ENCODE data around the gene GOLGA6A.
"Not testable (repeated sequence)": the region's sequence is repeated elsewhere in the genome, so short reads cannot be mapped to it uniquely, and the experiment has no call there.

Gene GOLGA6A

DNA sequence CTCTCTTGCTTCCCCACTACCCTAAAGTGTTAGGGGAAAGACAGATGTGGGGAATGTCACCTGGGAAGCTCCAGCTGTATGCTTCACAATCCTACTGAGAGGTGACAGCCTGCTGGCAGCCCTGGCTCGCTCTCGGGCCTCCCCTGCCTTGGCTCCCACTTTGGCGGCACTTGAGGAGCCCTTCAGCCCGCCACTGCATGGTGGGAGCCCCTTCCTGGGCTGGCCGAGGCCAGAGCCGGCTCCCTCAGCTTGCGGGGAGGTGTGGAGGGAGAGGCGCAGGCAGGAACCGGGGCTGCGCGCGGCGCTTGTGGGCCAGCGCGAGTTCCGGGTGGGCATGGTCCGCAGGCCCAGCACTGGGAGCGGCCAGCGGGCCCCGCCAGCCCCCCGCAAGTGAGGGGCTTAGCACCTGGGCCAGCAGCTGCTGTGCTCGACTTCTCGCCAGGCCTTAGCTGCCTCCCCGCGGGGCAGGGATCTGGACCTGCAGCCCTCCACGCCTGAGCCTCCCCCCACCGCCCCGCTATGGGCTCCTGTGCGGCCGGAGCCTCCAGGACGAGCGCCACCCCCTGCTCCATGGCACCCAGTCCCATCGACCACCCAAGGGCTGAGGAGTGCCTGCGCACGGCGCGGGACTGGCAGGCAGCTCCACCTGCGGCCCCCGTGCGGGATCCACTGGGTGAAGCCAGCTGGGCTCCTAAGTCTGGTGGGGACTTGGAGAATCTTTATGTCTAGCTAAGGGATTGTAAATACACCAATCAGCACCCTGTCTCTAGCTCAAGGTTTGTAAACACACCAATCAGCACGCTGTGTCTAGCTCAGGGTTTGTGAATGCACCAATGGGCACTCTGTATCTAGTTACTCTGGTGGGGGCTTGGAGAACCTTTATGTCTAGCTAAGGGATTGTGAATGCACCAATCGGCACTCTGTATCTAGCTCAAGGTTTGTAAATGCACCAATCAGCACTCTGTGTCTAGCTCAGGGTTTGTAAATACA lies 29.8 kb downstream of the GOLGA6A start:
- not testable (repeated sequence) for DNase-seq

DNA sequence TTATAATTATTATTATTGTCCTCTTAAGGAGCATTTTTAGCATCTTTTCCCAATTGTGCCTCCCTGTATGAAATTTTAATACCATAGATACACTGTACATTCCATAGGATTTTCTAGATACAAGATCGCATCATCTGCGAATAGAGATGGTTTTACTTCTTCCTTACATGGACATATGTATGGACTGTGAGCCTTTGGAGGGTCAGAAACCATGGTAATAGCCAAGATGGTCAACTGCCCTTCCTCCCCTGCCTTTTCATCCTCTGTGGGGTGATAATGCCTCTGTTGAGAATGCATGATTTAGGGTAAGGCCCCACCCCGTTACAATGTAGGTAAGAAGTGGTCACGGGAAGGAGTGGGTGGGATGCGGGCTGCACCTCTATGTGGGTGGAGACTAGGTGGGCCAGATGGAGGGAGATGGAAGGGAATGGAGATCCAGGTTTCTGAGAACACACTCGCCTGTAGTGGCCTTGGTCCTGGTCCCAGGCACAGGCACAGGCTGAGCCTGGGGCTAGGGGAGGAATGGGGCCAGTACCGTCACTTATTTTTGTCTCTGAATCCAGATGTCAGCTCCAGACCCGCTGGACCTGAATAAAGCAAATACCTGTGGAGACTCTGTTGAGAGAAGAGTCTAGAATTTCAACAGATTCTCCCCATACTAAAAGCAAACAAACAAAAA lies 31.7 kb downstream of the GOLGA6A start:
- DNase-seq: no peak

- no peak for DNase-seq
Measured at GRCh38 chr15:74050127-74050526, 32.2 kb downstream of the GOLGA6A start.

GRCh38 chr15:74046275-74046674 lies 36.1 kb downstream of the GOLGA6A start:
- DNase-seq: no peak

DNA sequence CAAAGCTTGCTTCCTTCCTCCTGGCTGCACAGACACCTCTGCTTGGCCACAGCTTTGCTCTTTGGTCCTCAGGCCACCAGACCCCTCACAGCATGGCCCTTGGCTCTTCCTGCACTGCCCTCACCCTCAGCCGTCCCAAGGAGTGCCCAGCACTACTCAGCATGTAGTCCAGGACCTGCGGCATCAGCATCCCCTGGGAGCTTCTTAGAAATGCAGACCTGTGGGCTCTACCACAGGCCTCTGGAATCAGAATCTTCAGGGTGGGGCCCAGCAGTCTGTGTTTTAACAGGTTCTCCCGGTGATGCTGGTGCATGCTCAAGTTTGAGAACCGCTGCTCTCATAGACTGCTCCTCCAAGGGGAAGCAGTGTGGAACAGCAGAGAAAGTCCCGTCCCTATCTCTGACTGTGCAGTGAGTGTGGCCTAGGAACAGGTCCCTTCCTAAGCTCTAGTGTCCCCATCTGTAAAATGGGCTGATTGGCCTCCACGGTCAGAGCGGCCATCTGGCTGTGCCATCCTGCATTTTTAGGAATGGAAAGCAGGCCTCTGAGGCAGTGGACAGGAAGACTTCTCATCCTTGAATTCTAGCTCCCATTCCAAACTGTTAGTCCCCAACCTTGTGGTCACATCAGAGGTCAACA lies 36.6 kb downstream of the GOLGA6A start:
- no peak for DNase-seq

- no peak for DNase-seq
Measured at GRCh38 chr15:74045184-74045583, 37.2 kb downstream of the GOLGA6A start.

DNA sequence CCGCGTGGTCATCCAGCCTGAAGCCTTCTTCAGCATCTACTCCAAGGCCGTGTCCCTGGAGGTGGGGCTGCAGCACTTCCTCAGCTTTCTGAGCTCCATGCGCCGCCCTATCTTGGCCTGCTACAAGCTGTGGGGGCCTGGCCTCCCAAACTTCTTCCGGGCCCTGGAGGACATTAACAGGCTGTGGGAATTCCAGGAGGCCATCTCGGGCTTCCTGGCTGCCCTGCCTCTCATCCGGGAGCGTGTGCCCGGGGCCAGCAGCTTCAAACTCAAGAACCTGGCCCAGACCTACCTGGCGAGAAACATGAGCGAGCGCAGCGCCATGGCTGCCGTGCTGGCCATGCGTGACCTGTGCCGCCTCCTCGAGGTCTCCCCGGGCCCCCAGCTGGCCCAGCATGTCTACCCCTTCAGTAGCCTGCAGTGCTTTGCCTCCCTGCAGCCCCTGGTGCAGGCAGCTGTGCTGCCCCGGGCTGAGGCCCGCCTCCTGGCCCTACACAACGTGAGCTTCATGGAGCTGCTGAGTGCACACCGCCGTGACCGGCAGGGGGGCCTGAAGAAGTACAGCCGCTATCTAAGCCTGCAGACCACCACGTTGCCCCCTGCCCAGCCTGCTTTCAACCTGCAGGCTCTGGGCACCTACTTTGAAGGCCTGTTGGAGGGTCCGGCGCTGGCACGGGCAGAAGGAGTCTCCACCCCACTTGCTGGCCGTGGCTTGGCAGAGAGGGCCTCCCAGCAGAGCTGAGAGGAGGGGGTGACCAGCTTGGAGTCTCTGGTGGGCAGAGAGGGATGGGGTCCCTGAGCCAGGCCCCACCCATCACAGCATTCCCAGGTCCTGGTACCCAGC lies 37.9 kb downstream of the GOLGA6A start:
- DNase-seq: no peak

GRCh38 chr15:74043425-74044266 lies 38.7 kb downstream of the GOLGA6A start:
- no peak for DNase-seq

- DNase-seq: no peak
Measured at GRCh38 chr15:74042603-74043424, 39.5 kb downstream of the GOLGA6A start.

DNA sequence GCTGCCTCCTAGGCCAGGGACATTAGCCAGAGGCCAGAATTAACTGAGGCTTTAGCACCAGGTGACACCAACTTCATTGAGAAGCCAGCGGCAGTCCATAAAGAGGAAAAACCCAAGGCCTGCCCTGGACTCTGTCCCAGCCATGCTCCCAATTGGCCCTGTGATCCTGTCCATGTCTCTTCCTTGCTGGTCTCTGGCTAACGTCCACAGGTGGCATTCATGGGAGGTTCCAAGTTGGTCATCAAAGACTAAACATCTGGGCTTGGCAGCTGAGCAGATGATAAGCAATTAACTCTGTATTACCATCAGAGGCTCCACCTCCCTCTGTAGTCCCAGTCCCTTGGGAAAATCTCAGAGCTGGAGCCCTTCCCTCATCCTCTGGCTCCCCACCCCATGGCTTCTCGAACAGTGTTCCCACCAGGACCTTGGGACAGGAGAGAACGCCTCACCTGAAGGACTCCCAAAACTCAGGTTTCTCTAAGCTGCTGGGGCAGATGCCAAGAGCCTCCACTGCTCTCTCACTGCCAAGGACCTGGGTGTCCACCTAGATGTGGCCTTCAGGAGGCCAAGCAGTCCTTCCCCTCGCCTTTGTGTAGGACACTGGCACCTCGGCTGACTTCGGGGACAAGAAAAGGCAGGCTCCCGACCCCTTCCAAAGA lies 40.4 kb downstream of the GOLGA6A start:
- DNase-seq: no peak

DNA sequence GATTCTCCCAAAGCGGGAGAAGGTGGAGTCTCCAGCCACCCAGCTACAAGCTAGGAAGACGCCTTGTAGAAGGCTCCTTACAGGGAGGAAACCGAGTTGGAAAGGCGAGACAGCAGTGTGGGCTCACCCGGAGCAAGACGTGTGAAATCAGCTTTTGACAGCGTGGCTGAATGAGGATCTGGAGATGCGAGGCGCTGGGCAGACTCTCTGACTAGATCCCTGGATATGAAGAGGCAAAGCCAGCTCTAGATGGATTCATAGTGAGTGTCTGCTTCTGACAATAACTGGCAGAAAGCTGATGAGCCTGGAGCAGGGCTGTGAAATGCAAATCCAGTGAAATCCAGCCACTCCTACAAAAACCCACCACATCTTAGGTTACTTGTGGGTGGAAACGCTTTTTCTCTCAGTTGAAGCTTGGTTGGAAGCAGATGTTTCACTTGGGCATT lies 41.0 kb downstream of the GOLGA6A start:
- no peak for DNase-seq

GRCh38 chr15:74040109-74040850 lies 42.1 kb downstream of the GOLGA6A start:
- no peak for DNase-seq

DNA sequence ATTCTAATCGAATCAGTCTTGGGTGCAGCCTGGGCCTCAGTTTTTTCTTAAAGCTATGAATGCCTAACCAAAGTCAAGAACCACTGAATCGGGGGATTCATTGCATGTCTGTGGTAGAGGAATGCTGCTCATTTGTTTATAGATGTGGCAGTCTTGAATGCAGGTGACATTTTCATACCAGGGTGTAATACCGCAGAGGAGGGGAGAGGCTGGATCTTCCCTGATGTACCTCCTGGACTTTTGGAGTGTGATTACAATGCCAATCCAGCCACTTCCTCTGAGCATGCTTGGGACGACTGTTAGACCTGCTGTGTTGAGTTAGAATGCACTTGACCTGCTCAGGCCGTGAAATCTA lies 42.7 kb downstream of the GOLGA6A start:
- no peak for DNase-seq

DNA sequence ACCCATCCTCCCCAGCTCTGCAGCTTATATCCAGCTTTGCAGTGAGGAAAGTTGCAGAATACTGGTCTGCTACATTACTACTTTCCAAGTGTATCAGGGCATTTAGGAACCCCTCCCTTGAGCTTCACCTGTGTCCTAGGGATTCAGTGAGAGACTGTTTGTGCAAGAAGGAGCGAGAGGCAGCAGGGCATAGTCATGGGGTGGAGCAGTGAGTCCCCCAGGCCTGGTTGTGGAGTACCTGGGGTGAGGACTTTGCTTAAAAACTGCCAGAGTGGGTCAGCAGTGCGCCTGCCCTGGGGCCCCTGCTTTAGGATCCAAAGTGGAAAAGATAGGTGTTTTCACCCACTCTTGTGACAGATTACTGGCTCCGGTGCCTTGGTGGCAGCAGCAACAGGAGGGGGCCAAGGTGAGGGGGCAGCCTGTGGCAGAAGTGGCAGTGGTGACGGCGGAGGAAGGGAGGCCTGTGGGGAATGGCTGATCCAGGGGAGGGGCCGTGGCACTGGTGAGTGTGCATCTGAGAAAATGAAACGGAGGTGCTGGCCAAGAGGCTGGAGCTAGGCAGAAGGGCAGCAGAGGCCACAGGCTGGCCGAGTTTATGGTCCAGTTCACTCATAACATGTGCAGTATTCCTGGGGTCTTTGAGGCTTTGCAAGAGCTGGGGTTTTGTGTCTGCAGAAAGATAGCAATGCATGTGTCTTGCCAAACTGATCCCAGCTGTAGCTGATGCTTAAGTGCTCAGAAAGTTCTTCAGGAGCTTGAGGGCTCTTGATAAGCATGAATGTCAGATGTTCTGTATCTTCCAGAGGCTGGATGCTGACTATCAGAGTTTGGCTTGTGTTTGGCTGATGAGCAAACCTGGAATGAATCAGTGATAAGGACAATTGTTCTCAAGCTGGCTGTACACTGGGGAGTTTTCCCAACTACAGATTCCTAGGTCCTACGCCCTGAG lies 43.4 kb downstream of the GOLGA6A start:
- no peak for DNase-seq

DNA sequence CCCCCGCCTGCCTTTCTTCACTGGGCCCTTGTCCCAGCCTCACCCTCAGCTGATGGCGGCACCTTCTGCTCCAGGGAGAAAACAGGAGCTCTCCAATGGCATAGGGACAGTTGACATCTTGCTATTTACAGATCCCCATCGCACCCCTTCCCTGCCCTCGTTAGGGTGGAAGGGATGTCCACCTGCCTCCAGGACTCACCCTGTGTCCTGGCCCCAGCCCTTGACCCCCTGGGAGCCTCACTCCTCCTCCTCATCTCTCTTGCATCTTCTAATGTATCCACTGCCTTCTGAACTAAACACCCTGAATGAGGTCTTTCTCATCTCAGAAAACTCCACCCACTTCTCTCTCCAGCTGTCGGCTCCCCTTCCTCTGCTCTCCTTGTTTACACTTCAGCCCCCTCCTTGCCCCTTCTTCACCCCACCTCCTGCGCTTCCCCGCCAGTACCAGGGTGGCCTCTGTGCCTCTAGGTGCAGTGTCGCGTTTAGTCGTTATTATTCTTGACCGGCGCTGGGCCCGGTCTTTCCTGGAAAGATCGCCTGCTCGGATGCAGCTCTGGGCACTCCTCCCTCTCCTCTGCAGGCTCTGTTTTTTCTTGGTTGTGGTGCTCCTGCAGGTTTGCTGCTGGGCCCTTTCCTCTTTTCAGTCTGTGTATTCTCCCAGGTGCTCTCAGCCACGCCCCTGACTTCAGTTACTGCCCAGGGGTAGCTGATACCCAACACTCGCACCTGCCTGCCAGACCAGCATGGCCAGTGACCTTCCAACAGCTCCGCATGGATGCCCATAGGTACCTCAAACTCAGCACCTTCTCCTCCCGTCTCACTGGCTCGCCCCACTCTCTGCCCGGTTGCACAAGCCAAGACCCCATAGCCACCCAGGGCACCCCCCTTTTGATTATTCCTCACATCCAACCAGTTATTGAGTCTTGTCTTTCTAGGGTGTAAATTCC lies 44.9 kb downstream of the GOLGA6A start:
- no peak for DNase-seq

GRCh38 chr15:74036271-74037170 lies 45.8 kb downstream of the GOLGA6A start:
- no peak for DNase-seq
